Stimulated activated CD4-positive, alpha-beta T cell treated with anti-CD3 and anti-CD28 coated beads, Interleukin-4, amount 100 ng/mL, for 1 hour (primary cell): Measurements from ENCODE around the gene HS1BP3.

Experiments
- DNase-seq: peaks from one replicate; pipeline ENCODE4 v3.0.0-alpha.2; 2020

Gene HS1BP3

DNA sequence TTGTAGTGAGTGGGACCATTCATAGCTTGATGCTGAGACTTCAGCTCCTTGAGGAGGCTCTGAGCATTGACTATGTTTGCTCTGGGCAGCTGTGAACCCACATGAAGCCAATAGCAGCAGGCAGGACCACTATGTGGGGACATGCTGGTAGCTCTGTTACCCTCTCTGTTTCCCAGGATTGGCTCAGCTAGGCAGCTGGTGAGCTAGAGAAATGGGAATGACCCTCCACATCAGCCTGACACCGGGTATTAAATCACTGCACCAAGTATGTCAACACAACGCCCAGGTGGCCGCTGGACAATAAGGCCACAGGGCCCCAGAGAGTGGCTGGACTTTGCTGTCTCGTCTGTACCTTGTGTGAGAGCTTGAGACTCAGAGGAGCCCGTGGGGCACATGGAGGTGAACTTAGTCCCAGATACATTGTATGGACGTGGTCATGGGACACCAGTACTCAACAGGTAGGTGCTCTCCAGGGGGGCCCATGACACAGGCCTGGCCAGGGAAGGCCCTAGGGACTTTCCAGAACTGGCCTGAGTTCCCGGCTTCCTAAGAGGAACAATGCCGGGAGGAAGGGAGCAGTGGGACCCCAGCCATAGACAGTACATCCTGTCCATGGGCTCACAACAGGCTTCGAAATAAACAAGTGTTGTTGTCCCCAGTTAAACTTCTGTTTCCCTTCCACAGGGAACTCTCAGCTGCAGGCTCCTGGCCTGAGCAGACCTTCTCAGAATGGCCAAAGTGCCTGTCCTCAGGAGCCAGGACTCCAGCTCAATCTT, 35.2 kb downstream of the HS1BP3 start:
- DNase-seq: no peak

DNA sequence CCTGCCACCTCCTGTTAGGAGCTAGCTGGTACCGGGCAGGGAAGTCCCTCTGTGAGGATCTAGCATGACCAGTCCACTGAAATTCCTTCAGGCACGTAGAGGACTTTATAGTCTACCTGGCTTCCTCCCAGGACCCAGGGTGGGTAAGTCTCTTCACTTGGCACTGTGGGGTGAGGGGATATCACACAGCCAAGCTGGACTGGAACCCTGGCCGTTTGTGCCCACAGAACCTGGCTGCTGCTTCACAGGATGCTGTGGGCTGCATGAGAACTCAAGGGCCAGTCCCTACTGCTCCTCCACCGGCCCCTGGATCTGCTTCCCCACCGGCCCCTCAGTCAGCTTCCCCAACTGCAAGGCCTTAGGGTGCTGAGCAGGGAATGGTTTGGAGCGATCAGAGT, 35.8 kb downstream of the HS1BP3 start:
- DNase-seq: no peak

DNA sequence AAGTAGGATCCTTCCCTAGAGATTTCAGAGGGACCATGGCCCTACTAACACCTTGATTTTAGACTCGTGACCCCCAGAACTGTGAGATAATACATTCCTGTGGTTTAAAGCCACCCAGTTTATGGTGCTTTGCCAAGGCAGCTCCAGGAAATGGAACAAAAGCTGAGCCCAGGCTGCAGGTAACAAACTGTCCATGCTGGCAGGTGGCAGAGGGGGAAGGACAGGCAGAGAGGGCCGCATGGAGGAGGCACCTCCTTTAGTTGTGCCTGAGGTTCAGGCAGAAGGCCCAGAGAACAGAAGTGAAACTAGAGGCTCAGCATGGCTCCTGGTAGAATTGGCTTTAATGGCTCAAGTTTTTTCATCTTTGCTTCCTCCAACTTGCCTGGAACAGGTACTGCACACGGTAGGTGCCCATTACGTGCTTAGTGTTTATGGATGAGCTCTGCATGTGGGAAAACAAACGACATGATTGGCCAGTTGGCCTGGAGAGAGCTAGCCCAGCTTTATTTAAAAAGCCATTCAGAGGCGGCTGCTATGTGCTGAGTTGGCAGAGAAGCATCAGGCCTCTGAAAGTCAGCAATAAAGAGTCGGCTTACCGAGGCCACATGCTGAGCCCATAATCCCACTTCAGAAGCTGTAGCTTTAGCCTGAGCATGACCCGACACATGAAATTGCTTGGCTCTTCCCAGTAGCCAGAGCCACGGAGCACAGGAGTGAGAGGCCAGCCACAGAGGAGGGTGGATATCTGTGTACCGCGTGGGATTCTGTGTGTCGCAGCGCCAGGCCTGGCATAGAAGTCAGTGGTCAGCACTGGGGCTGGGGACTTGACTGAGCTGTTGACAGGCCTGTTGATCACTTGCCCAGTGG, 36.5 kb downstream of the HS1BP3 start:
- no peak for DNase-seq

DNA sequence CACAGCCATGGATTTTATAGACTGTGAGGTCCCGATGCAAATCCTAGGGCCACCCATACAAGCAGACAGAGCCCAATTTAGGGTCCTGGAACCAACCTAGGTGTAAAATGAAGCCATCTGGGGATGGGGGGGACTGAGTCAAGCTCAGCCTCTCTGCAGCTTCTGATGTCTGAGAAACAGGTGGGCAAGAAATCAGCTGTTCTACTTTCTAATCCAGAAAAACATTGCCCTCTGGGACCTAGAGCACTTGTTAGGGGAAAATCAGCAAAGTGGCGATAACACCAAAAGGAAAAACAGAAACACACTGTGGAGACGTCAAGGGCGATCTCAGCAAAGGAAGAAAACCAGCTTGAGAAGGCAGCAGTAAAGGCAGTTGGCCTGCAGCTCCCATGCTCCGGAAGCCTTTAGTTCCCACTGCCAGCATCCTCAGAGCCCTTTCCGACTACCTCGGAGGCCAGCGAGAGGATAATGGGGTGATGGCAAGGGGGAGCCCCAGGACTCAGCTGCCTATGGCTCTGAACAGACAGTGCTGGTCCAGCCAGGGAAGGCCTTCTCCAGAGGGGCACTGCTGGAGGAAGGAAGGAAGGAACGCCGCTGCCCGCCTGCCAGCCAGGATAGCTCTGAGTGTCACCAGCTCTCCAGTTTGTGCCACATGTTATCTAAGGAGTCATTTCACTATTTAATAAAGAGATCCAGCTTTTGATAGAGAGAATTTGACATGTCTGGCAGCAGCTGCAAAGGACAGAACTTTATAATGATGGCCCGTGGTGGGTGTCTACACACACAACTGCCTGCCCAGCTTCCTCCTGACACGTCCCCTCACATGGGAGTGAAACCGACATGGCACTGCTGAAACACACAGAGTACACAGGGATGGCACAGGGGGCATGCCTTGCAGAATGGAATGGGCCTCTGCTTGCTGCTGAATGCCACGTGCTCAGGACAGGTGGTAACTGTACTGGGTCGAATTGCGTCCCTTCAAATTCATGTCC, 37.7 kb downstream of the HS1BP3 start:
- no peak for DNase-seq

DNA sequence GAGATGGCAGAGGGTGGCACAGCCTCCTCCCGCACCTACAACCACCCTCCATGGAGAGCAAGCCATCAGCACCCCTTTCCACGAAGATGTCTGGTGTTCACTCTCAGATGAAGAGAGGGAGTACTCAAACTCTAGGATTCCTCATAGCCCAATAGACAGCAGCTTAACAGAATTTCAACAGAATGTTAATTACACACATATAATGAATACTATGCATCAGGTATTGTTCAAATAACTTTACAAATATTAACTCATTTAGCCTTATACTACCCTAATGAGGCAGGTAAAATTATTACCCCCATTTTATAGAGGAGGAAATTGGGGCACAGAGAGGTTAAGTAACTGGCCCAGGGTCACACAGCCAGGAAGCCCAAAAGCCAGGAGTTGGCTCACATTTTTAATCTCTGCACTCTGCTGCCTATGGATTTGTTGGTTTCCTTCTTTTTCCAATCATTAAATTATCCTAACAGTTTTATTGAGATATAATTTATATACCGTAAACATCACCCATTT, 39.0 kb downstream of the HS1BP3 start:
- no peak for DNase-seq

DNA sequence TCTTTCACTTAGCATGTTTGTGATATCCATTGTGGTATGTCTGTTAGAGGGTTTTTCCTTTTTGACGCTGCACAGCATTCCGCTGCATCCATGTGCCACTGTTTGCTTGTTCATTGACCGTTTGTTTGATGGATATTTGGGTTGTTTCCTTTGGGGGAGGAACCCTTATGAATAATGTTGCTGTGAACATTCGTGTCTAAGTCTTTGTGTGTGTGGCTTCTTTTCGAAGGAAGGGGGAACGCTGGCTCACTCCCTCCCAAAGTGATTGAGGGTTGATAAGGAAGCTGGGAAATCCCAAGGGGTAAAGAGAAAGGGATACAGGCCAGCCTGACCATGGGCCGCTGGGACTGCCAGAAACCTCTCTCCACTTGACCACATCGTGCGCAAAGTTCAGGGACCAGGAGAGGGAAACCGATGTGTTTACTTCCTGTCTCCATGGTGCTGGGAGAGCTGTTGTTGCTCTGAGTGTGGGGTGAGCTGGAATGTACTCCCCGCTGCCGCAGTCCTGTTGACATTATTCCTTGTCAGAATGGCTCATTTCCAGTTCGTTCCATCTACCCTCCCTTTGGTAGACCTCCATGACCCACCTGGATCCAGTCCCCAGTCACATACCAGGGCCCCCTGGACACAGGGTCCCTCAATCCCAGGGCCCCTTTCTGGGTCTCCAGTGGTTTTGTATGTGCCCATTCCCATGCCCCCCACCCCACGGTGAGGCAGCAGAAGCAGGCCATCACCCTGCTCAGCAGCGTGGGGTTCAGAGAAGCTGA, 39.6 kb downstream of the HS1BP3 start:
- DNase-seq: no peak

DNA sequence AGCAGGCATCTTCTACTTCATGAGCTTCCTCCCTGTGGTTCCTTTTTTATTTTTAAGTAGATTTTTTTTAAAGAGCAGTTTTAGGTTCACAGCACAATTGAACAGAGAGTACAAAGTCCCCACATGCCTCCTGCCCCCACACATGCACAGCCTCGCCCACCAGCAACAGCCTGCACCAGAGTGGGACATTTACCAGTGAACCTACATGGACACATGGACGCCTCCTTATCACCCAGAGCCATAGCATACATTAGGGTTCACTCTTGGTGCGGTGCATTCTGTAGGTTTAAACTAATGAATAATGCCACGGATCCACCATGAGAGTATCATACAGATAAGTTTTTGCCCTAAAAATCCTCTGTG, 40.9 kb downstream of the HS1BP3 start:
- DNase-seq: no peak

DNA sequence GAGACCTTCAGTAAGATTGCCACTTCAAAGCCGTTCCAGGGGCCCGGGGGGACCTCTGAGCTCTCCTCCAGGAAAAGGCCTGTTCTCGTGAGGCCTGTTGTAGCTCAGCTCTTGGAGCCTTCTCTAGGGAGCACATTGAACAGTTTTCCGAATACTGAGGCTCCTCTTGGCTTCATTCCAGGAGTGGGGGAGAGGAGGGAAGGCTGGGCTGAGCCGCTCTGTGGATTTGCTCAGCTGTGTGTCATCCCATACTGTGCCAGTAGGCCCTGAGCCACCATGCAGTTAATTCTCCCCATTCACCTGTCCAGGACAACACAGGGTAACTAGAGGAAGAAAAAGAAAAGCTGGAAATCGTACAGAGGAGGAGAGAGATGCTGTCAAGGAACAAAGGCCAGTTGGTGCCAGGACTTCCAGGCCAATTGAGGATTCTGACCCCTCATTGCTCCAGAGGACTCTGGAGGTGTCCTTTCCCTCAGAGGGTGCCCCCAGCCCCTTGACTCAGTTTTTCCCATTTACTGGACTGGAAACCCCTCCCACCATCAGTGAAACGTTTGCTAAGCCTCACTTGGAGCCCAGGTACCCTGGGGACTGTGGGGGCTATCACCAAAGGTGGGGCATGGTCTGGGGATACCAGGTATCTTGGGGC, 41.4 kb downstream of the HS1BP3 start:
- no peak for DNase-seq

DNA sequence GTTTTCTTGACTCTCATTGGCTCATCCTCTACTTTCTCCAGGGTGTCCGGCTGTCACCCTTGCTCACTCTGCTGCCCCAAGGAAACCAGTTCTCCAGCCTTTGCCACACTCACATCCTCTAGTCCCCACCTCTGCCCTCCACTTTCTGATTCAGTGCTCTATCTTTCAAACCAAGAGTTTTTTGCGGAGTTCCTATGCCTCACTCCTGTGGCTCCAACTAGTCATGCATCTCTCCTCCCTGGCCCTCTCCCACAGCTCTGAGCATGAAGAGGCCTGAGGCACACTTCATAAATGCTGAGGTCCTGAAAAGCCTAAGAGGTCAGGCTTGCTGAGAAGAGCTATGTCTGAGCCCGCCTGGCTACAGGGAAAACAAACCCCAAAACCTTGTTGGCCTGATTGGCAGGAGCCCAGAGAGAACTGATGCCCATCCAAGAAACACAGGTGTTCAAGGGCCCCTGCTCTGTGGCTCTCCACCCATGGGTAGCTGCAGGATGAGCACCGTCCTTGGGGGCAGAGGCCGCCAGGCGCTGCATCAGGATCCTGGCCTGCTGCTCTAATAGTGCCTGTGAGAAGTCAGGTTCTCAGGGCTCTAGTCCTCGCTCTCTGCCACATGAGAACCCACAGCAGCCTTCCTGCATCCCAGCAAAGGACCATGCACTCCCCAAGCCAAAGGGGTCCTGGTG, 42.1 kb downstream of the HS1BP3 start:
- DNase-seq: no peak

DNA sequence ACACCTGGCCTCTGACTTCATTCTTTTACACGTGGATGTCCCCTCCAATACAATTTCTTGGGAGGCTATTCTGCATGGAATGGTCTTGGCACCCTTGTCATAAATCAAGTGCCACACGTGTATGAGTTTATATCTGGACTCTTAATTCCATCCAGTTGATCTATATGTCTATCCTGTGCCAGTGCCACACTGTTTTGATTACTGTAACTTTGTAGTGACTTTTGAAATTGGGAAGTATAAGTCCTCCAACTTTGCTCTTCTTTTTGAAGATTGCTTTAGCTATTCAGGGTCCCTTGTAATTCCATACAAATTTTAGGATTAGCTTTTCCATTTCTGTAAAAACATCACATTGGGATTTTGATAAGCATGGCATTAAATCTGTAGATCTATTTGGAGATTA, 43.5 kb downstream of the HS1BP3 start:
- DNase-seq: no peak

DNA sequence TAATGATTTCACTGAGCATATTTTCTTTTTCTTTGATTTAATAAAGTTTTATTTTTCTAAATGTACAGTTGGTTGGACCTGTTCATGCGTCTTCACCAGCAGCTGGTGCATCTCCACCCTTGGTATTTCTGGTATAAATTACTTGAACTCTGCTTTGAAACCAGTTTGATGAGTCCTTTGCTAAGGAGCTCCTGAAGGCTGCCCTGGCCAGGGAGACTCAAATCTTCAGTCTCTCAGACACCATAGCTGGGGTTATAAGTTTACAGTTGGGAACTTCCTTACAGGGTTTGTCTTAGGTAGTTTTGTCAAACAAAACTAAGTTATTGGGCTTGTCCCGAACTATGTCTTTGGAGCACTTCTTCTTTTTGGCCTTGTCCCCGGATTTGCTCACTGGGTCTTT, 44.7 kb downstream of the HS1BP3 start:
- DNase-seq: no peak

DNA sequence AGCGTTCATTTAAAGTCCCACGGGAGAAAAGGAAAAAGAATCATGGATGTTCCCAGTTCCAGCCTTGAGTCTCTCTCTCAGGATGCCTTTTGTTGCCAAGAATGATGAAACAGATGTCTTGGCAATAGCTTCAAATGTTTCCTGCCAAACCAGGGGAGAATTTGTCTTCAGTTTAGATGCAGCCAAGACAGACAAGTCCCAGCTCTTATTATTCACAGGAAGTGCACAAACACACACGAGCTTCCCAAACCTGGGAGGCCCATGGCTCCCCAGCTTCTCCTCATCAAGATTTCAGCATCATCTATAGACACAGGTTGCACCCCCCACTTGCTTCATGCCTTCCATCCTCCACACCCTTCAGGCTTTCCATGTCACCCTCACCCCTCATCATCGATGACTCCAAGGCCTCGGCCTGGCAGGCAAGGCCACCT, 45.9 kb downstream of the HS1BP3 start:
- DNase-seq: no peak

DNA sequence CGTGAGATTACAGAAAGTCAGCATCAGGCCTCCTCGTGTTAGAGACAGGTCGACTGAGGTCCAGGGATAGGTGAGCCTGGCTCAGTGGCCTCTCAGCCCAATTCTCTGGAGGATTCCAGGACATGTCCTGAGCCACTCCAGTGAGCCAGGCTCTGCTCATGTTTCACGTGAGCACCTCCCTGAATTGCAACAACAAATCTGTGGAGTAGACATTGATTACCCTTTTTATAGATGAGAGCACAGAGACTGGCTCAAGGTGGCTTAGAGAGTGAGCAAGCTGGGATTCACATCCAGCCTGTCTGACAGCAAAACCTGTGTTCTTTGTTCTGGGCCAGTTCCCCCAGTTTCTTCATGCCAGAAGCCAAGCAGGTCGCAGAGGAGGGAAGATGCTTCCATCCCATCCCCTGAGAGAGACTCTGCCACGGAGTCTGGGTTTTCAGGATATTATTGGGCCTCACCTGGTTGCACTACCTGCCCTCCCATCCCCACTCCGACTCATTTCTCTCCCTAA, 46.4 kb downstream of the HS1BP3 start:
- no peak for DNase-seq

DNA sequence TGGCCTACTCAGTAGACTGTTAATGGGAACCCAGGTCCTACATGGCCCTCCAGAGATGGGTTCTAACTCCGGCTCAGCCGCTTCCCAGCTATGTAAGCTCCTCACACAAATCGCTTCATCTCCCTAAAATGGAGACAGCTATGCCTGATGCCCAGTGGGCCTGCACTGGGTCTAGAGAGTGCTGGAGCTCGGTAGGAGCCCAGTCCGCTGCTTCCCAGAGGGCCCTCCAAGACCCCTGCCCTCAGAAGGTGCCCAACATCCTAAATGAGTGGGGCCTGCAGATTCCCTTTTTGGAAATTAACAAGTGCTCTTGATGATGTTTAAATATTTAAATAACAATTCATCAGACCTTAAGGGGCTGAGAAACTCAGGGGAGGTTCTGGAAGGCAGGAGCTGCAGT, 47.1 kb downstream of the HS1BP3 start:
- DNase-seq: no peak

DNA sequence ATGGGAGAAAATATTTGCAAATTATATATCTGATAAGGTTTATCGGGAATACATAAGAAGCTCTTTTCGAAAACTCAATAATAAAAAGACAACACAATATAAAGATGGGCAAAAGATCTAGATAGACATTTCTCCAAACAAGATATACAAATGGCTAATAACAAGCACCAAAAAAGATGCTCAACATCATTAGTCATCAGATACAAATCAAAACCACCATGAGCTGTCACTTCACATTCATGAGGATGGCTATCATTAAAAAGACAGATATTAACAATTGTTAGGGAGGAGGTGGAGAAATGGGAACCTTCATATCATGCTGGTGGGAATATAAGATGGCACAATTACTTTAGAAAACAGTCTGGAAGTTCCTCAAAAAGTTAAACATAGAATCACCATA, 48.1 kb downstream of the HS1BP3 start:
- DNase-seq: no peak

DNA sequence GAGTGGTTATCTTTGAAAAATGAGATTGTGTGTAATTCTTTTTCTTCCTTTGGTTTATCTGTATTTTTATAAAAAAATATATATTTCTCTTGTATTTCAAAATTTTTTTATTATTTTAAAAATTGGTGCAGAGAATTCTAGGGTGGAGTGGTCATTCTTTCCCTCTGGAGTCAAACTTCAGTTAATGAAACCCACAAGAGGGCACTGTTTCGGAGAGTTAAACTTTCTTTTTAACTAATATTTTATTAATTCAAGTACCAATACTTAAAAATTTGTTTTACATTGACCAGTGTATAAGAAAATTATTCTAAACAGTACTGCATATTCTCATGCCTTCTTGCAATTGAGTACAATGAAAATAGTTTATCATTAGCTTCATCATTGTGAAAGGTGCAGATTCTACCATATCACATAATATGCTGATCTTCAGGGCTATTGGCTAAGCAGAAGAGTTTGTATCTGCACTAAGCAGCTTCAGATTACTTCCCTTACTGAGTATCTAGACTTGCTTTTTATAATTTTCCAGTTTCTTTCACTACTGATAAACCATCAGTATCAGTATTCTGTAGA, 50.1 kb downstream of the HS1BP3 start:
- DNase-seq: no peak

DNA sequence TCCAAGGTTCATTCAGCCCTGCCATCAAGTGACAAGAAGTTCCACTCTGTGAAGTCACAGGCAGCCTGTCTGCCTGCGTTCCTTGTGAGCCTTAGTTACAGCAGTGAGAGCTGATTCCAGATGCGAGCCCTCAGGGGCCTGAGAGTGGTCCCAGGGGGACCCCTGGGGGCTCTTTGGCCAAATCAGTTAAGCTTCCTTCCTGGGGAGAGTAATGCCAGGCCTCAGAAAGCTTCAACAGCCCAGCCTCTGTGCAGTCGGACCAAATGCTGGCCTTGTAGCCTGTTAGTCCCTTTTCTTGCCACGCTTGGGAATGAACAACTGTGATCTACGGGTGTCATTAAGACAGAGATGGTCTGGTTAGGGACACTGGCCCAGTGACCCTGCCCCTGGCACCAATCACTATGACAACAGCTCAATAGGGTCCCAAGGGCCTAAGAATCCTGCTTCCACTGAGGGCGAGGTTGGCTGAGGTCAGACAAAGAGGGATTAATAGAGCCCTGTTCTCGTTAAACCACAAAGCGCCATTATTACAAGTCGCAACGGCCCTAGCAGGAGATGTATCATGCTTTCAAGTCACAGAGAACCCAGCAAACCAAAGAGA, 50.9 kb downstream of the HS1BP3 start:
- no peak for DNase-seq

DNA sequence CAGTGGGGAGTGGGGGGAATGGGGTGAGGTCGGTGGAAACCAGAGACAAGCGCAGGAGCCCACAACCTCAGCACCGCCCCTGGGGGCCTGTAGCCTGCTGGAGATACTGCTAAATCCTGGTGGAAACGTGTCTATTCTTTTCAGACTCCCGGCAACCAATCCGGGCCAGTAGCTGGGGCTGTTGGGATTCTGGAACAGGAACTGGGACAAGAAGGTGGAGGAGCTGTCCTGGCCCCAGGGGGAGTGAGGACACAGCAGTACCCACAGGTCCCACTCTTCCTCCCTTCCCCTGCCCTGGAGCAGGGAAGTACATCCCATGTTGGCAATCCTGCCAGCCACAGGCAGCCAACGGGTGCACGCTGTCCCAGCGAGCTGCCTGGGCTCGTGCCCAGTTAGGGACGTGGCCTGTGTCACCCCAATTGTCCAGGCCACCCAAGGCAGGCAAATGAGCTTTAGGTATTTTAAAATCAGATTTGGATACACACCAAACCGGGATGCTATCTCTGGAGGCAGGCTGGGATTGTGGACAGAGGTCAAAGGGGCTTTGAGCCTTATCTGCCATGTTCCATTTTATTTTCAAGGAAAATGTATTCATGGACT, 51.8 kb downstream of the HS1BP3 start:
- DNase-seq: no peak

DNA sequence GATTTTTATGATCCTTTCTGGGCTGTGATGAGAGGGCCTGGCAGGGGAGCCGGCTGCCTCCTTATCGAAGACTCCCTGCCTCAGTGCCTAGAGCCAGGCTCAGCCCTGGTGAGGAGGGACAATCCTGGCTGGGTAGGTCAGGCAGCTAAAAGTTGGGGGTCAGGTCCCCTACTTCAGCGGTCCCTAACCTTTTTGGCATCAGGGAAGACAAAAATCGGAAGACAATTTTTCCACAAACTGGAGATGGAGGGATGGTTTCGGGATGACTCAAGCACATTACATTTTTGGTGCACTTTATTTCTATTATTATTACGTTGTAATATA, 53.1 kb downstream of the HS1BP3 start:
- DNase-seq: no peak
